OCI-LY7 (cell line): ENCODE data around the gene DHFR2. TPM values are rescaled to one million over a fixed set of nuclear protein-coding genes. Genes with fewer than 3 reads are reported as not detected.

Experiments
- BruUV-seq: library from RNA; stranded (reverse); fragments of 400-500 nt; replicated peaks from 2 replicates; lab custom pipeline; 2021; lab: Mats Ljungman, UMichigan
- CTCF ChIA-PET: fragments of 300-600 bp; sonication (Branson Sonifier 250); formaldehyde crosslinking; loops from one replicate; lab custom pipeline; 2022; ENCODE audit warnings: antibody characterized with exemption; ENCODE audit not compliant: unreplicated experiment; lab: Charles Lee
- POLR2A ChIA-PET: fragments of 300-600 bp; sonication (Branson Sonifier 250); formaldehyde crosslinking; loops from one replicate; lab custom pipeline; 2022; ENCODE audit warnings: antibody characterized with exemption; lab: Charles Lee
- DNase-seq: peaks from one replicate; pipeline ENCODE4 v3.0.0-alpha.2; 2015; ENCODE audit warnings: low spot score
- H2AFZ ChIP-seq: fragments of 200-600 bp; sonication (generic), shearing (Covaris generic); 2 replicates; pipeline ENCODE4 v1.6.1; 2014; ENCODE audit warnings: mild to moderate bottlenecking, antibody characterized with exemption, low read length, moderate library complexity
- H3K27ac ChIP-seq: fragments of 200-600 bp; sonication (generic); 2 replicates; pipeline ENCODE4 v1.5.1; 2014; ENCODE audit warnings: mixed run types, low read depth, mild to moderate bottlenecking, moderate library complexity, low read length, inconsistent platforms; ENCODE audit not compliant: poor library complexity, severe bottlenecking
- H3K36me3 ChIP-seq: fragments of 200-600 bp; sonication (generic); 2 replicates; pipeline ENCODE4 v1.6.1; 2014; ENCODE audit warnings: mild to moderate bottlenecking, antibody characterized with exemption, low read length, moderate library complexity, mixed read lengths; ENCODE audit not compliant: insufficient read depth
- H3K4me1 ChIP-seq: fragments of 200-600 bp; sonication (generic); 2 replicates; pipeline ENCODE4 v1.5.1; 2014; ENCODE audit warnings: mild to moderate bottlenecking, low read length; ENCODE audit not compliant: insufficient read depth, poor library complexity, severe bottlenecking
- H3K4me2 ChIP-seq: fragments of 200-600 bp; sonication (generic); 2 replicates; pipeline ENCODE4 v1.6.1; 2014; ENCODE audit warnings: mild to moderate bottlenecking, low read length
- H3K4me3 ChIP-seq: fragments of 200-600 bp; sonication (generic); 2 replicates; pipeline ENCODE4 v1.5.1; 2014; ENCODE audit warnings: mild to moderate bottlenecking, low read depth, low read length; ENCODE audit not compliant: poor library complexity, severe bottlenecking
- H3K79me2 ChIP-seq: fragments of 200-600 bp; sonication (generic); 2 replicates; pipeline ENCODE4 v1.6.1; 2016; ENCODE audit warnings: low read depth, mild to moderate bottlenecking, low read length, moderate library complexity, mixed read lengths; ENCODE audit not compliant: insufficient read depth
- H3K9me2 ChIP-seq: fragments of 200-600 bp; sonication (generic); 2 replicates; pipeline ENCODE4 v1.6.1; 2016; ENCODE audit warnings: mild to moderate bottlenecking, low read length, mixed read lengths; ENCODE audit not compliant: insufficient read depth
- H3K9me3 ChIP-seq: fragments of 200-600 bp; sonication (generic); 2 replicates; pipeline ENCODE4 v1.6.1; 2014; ENCODE audit warnings: mild to moderate bottlenecking, mixed run types, low read length, mixed read lengths
- H4K20me1 ChIP-seq: fragments of 200-600 bp; sonication (generic); 2 replicates; pipeline ENCODE4 v1.6.1; 2014; ENCODE audit warnings: mild to moderate bottlenecking, antibody characterized with exemption, low read length, moderate library complexity, mixed read lengths; ENCODE audit not compliant: insufficient read depth
- CTCF ChIP-seq: fragments of 200-600 bp; sonication (generic); conservative IDR thresholded peaks from 2 replicates; pipeline ENCODE4 v1.5.1; 2014; ENCODE audit warnings: mild to moderate bottlenecking, antibody characterized with exemption, low read length, moderate library complexity, mixed read lengths
- EZH2phosphoT487 ChIP-seq: fragments of 200-600 bp; sonication (generic); IDR thresholded peaks from 2 replicates; pipeline ENCODE4 v1.6.1; 2018; ENCODE audit warnings: low read depth, borderline replicate concordance, mild to moderate bottlenecking, mixed run types, antibody characterized with exemption, low read length, moderate library complexity, mixed read lengths
- intact Hi-C: fragments of 100-400 bp; cut with micrococcal nuclease; formaldehyde crosslinking; loops from one replicate; pipeline ENCODE4 v1.10.0; 2022; ENCODE audit not compliant: unreplicated experiment
- total RNA-seq, 2 experiments: library from RNA; depleted of rRNA in 1 of 2; stranded (reverse); fragments of >200 nt in 1 of 2; shearing (Covaris generic) in 1 of 2; gene quantifications; 2 replicates each; pipeline ENCODE4 v1.2.3, GENCODE V29; 2014 to 2022

DHFR2 gene
- total RNA-seq, 2 experiments from 2014 or later = 4.5 to 5.7 TPM

DNA sequence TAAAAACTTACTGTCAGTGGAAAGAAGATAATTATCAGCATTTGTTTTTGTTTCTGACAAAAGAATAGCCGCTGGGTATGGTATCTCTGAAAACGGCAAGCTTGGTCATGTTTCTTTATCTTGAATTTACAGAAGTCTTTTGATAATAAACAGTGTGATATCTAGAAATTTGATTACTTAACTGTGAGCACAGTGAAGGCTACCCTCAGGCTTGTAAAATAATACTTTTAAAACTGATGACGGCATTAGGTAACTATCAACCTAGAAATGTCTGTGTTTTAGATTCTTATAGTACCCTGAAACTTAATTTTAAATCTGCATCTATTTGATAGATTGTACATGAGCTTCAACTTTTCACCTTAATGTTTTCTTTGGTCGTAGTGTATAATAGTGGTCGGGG lies 43.6 kb upstream of the DHFR2 start:
- ChIA-PET CTCF (no interaction called here), POLR2A (interaction anchor here (0.6 to 1.2 kb wide), 2 partner anchors 9 to 67 kb away, joined by 4 to 5 read pairs; no protein-coding TSS in a partner anchor)
- no peak overlapping the region for H2AFZ ChIP-seq
- no peaks in the 10 kb centered on the region for H3K4me1 ChIP-seq
- no peaks in the 10 kb centered on the region for H3K9me3 ChIP-seq
- intact Hi-C loops = no loop called here
- no peak overlapping the region for H3K27ac ChIP-seq
- H4K20me1 ChIP-seq = no peaks in the 10 kb centered on the region
- H3K4me3 ChIP-seq = no peak overlapping the region
- H3K4me2 ChIP-seq = no peak overlapping the region
- no peak for DNase-seq
- no peaks in the 10 kb centered on the region for H3K9me2 ChIP-seq
- H3K79me2 ChIP-seq = no peaks in the 10 kb centered on the region
- TF ChIP-seq CTCF (no peak), EZH2phosphoT487 (no peak)
- H3K36me3 ChIP-seq = peaks cover 21% of the 10 kb centered on the region
- no TSS peak for BruUV-seq

- H3K36me3 ChIP-seq = peaks cover 38% of the 10 kb centered on the region
- CTCF ChIA-PET = no interaction called here
- H3K79me2 ChIP-seq = no peaks in the 10 kb centered on the region
- no peaks in the 10 kb centered on the region for H3K9me2 ChIP-seq
- BruUV-seq = no TSS peak
- H4K20me1 ChIP-seq = no peaks in the 10 kb centered on the region
- TF ChIP-seq CTCF (peak; percentile 60), EZH2phosphoT487 (no peak)
- POLR2A ChIA-PET = interaction anchor here (0.7 to 1.2 kb wide), 8 partner anchors 8 to 812 kb away, joined by 3 to 15 read pairs (median 6); partner anchors contain the start of genes DHFR2 and NSUN3
- no peaks in the 10 kb centered on the region for H3K4me1 ChIP-seq
- no peaks in the 10 kb centered on the region for H3K9me3 ChIP-seq
- no peak overlapping the region for H3K27ac ChIP-seq
- intact Hi-C loops = no loop called here
- no peak overlapping the region for H3K4me3 ChIP-seq
- no peak overlapping the region for H3K4me2 ChIP-seq
- no peak overlapping the region for H2AFZ ChIP-seq
- peak; percentile 6 for DNase-seq
These were observed 39.1 kb upstream of the DHFR2 start for GRCh38 chr3:94101860-94102259.

- no peaks in the 10 kb centered on the region for H3K79me2 ChIP-seq
- no peak for DNase-seq
- ChIA-PET POLR2A (interaction anchor here (0.7 kb wide), 1 partner anchor 13 kb away, joined by 3 read pairs; no protein-coding TSS in a partner anchor), CTCF (no interaction called here)
- intact Hi-C loops = no loop called here
- H3K4me2 ChIP-seq = no peak overlapping the region
- no peaks in the 10 kb centered on the region for H3K4me1 ChIP-seq
- H3K4me3 ChIP-seq = no peak overlapping the region
- no peaks in the 10 kb centered on the region for H3K9me2 ChIP-seq
- no TSS peak for BruUV-seq
- no peak overlapping the region for H3K27ac ChIP-seq
- H3K36me3 ChIP-seq = peaks cover 47% of the 10 kb centered on the region
- H2AFZ ChIP-seq = no peak overlapping the region
- no peak for TF ChIP-seq EZH2phosphoT487
- TF ChIP-seq CTCF = no peak
- no peaks in the 10 kb centered on the region for H3K9me3 ChIP-seq
- H4K20me1 ChIP-seq = no peaks in the 10 kb centered on the region
These were observed 36.6 kb upstream of the DHFR2 start for GRCh38 chr3:94099311-94099710.
